Dedifferentiated amniotic fluid mesenchymal stem cell (primary cell): ENCODE results near the gene OPCML.

Source experiments
- DNase-seq: peaks from one replicate; pipeline ENCODE4 v3.0.0-alpha.2; 2016; ENCODE audit errors: extremely low spot score

OPCML gene

GRCh38 chr11:132982772-132983640 lies 549.3 kb downstream of the OPCML start:
- DNase-seq: no peak

GRCh38 chr11:132981131-132981956 lies 551.0 kb downstream of the OPCML start:
- no peak for DNase-seq

- no peak for DNase-seq
Observed at GRCh38 chr11:132980670-132981069, 551.6 kb downstream of the OPCML start.

GRCh38 chr11:132977746-132978145 lies 554.6 kb downstream of the OPCML start:
- DNase-seq: no peak

- DNase-seq: no peak
Observed at GRCh38 chr11:132977241-132977640, 555.1 kb downstream of the OPCML start.

- DNase-seq: no peak
Observed at GRCh38 chr11:132976115-132976514, 556.2 kb downstream of the OPCML start.

- DNase-seq: no peak
Observed at GRCh38 chr11:132973686-132974085, 558.6 kb downstream of the OPCML start.

- DNase-seq: no peak
Observed at GRCh38 chr11:132972565-132972964, 559.7 kb downstream of the OPCML start.

GRCh38 chr11:132971351-132971750 lies 561.0 kb downstream of the OPCML start:
- no peak for DNase-seq

- DNase-seq: no peak
Observed at GRCh38 chr11:132969892-132970291, 562.4 kb downstream of the OPCML start.

GRCh38 chr11:132962041-132962440 lies 570.3 kb downstream of the OPCML start:
- DNase-seq: peak; percentile 70

GRCh38 chr11:132961453-132961852 lies 570.8 kb downstream of the OPCML start:
- DNase-seq: no peak

- no peak for DNase-seq
Observed at GRCh38 chr11:132960273-132961078, 571.8 kb downstream of the OPCML start.

GRCh38 chr11:132959693-132960092 lies 572.6 kb downstream of the OPCML start:
- DNase-seq: no peak

- no peak for DNase-seq
Observed at GRCh38 chr11:132957881-132958280, 574.4 kb downstream of the OPCML start.

GRCh38 chr11:132948252-132948651 lies 584.0 kb downstream of the OPCML start:
- no peak for DNase-seq

GRCh38 chr11:132944569-132944944 lies 587.7 kb downstream of the OPCML start:
- no peak for DNase-seq

GRCh38 chr11:132943706-132944568 lies 588.4 kb downstream of the OPCML start:
- no peak for DNase-seq

GRCh38 chr11:132943357-132943705 lies 589.0 kb downstream of the OPCML start:
- DNase-seq: no peak

GRCh38 chr11:132942611-132943356 lies 589.5 kb downstream of the OPCML start:
- no peak for DNase-seq
